ENCODE data around the gene STARD4.

STARD4 gene

DNA sequence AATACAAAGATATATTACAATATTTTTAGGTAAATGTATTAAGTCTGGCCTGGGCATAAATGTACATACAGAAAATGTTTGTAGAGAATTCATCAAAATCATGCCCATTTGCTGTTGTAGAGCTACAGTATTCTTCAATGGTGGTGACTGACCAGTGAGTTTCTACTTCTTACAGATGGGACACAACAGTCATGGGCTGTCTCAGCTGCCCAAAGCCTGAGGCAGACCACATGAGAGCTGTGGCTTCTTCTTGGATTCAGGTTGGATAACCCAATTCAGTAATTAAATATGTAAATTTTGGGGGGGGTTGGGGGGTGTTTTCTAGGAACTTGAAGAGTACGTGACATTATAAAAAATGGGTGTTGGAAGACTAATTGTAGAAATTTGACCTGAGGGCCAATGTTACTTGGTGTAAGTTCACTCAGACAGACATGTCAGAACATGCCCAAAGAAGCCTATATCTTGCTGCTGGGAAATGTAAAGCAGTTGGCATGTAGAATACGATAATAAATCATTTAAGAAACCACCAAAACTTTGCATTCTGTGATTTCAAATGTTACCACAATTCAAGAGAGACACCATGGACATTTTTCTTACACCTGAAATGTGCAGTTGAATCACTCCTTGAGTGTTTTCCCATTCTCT lies 17.9 kb downstream of the STARD4 start:
- TF ChIP-seq, protein P1, sequence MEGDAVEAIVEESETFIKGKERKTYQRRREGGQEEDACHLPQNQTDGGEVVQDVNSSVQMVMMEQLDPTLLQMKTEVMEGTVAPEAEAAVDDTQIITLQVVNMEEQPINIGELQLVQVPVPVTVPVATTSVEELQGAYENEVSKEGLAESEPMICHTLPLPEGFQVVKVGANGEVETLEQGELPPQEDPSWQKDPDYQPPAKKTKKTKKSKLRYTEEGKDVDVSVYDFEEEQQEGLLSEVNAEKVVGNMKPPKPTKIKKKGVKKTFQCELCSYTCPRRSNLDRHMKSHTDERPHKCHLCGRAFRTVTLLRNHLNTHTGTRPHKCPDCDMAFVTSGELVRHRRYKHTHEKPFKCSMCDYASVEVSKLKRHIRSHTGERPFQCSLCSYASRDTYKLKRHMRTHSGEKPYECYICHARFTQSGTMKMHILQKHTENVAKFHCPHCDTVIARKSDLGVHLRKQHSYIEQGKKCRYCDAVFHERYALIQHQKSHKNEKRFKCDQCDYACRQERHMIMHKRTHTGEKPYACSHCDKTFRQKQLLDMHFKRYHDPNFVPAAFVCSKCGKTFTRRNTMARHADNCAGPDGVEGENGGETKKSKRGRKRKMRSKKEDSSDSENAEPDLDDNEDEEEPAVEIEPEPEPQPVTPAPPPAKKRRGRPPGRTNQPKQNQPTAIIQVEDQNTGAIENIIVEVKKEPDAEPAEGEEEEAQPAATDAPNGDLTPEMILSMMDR (IDR thresholded peaks at IDR 0.05; ENCODE audit: extremely low read depth, missing control alignments): no peak
- DNase-seq (ENCODE audit: low spot score): no peak

GRCh38 chr5:111493031-111493430 lies 19.3 kb downstream of the STARD4 start:
- no peak for DNase-seq (ENCODE audit: low spot score)
- TF ChIP-seq, protein P1 (IDR thresholded peaks at IDR 0.05; ENCODE audit: extremely low read depth, missing control alignments): no peak

GRCh38 chr5:111488353-111488752 lies 24.0 kb downstream of the STARD4 start:
- no peak for DNase-seq (ENCODE audit: low spot score)
- TF ChIP-seq, protein P1 (IDR thresholded peaks at IDR 0.05; ENCODE audit: extremely low read depth, missing control alignments): no peak

GRCh38 chr5:111486926-111487325 lies 25.4 kb downstream of the STARD4 start:
- no peak for DNase-seq (ENCODE audit: low spot score)
- TF ChIP-seq, protein P1 (IDR thresholded peaks at IDR 0.05; ENCODE audit: extremely low read depth, missing control alignments): no peak

DNA sequence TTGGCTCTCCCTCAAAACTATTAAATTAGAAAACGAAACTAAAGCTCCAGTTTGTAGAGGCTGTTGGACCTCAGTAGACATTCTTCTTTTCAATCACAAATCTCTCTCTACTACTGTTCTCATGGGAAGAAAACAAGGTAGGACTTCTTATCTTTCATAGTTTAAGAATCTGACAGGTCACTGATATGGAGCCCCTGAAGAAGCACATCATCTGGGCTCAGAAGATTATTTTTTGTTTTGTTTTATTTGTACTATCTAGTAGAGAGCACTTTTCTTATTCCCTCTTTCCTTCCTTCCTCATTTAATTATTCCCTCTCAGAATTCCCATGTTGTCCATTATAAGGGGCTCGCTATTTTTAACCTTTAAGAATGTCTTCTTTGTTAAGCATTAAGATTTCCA lies 26.3 kb downstream of the STARD4 start:
- TF ChIP-seq, protein P1 (IDR thresholded peaks at IDR 0.05; ENCODE audit: extremely low read depth, missing control alignments): no peak
- DNase-seq (ENCODE audit: low spot score): no peak

DNA sequence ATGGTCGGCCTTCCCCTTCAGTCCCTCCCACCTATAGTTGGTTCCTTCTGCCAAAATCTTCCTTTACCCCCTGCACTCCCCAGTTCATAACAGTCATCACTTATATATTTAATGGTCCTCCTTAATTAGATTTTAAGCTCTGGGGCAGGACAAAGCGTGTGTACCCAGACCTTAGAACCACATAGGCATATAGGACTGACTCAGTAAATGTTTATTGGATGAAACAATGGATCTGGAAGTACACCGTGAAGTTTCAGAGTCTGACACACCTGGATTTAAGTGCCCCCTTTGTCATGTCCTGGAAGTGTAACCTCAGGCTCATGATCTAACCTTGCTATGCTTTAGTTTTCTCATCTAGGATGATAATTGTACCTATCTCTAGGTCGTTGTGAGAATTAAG lies 32.0 kb downstream of the STARD4 start:
- DNase-seq (ENCODE audit: low spot score): no peak
- TF ChIP-seq, protein P1 (IDR thresholded peaks at IDR 0.05; ENCODE audit: extremely low read depth, missing control alignments): no peak

GRCh38 chr5:111478898-111479297 lies 33.4 kb downstream of the STARD4 start:
- TF ChIP-seq, protein P1 (IDR thresholded peaks at IDR 0.05; ENCODE audit: extremely low read depth, missing control alignments): no peak
- no peak for DNase-seq (ENCODE audit: low spot score)
